Ureter (tissue), 1 donor: ENCODE data around the gene OPRL1. TPM values are rescaled to one million over a fixed set of nuclear protein-coding genes. Genes with fewer than 3 reads are reported as not detected.

Source experiments
- DNase-seq: peaks from one replicate; pipeline ENCODE4 v3.0.0-alpha.2; 2020; ENCODE audit warnings: low spot score
- total RNA-seq: library from RNA; stranded (reverse); gene quantifications from one replicate; pipeline ENCODE4 v1.2.4, GENCODE V29; 2023
- donor health status: DM: yes; HTN: yes; CAD: no.

Gene OPRL1
- total RNA-seq, 1 donor from 2014 or later = 0.42 TPM

- DNase-seq = no peak
These were observed 63.3 kb downstream of the OPRL1 start for GRCh38 chr20:64143018-64143801.

- DNase-seq = peak; percentile 9
These were observed 64.4 kb downstream of the OPRL1 start for GRCh38 chr20:64144144-64144912.

- no peak for DNase-seq
These were observed 65.8 kb downstream of the OPRL1 start for GRCh38 chr20:64145458-64146300.

- no peak for DNase-seq
These were observed 66.5 kb downstream of the OPRL1 start for GRCh38 chr20:64146301-64146935.

GRCh38 chr20:64146936-64147477 lies 67.1 kb downstream of the OPRL1 start:
- DNase-seq = no peak

- DNase-seq = no peak
These were observed 68.7 kb downstream of the OPRL1 start for GRCh38 chr20:64148581-64148980.

GRCh38 chr20:64149141-64149540 lies 69.3 kb downstream of the OPRL1 start:
- DNase-seq = no peak

- DNase-seq = no peak
These were observed 70.1 kb downstream of the OPRL1 start for GRCh38 chr20:64149809-64150560.

Other genes with a start within 250 kb of the OPRL1 start
- gene ZBTB46, start 248.8 kb upstream of the OPRL1 start, total RNA-seq = 10.2 TPM
- not detected for gene ABHD16B, start 218.6 kb upstream of the OPRL1 start, total RNA-seq
- gene TPD52L2, start 214.8 kb upstream of the OPRL1 start, total RNA-seq = 85.4 TPM
- 52.4 TPM for gene DNAJC5, start 185.0 kb upstream of the OPRL1 start, total RNA-seq
- 47.6 TPM for gene UCKL1, start 123.7 kb upstream of the OPRL1 start, total RNA-seq
- 31.2 TPM for gene ZNF512B, start 110.2 kb upstream of the OPRL1 start, total RNA-seq
- gene SAMD10, start 100.4 kb upstream of the OPRL1 start, total RNA-seq = 17.4 TPM
- 75.0 TPM for gene PRPF6, start 99.0 kb upstream of the OPRL1 start, total RNA-seq
- 1.9 TPM for gene C20orf204, start 43.9 kb upstream of the OPRL1 start, total RNA-seq
- 28.1 TPM for gene SOX18, start 30.4 kb upstream of the OPRL1 start, total RNA-seq
- 43.6 TPM for gene TCEA2, start 16.9 kb upstream of the OPRL1 start, total RNA-seq
- gene RGS19, start 564 bp upstream of the OPRL1 start, total RNA-seq = 10.3 TPM
- not detected for gene LKAAEAR1, start 4.3 kb downstream of the OPRL1 start, total RNA-seq
- not detected for gene NPBWR2, start 27.5 kb downstream of the OPRL1 start, total RNA-seq
- gene MYT1, start 84.4 kb downstream of the OPRL1 start, total RNA-seq = 0.18 TPM
- 58.2 TPM for gene PCMTD2, start 175.7 kb downstream of the OPRL1 start, total RNA-seq